Activated effector memory CD4-positive, alpha-beta T cell treated with anti-CD3 and anti-CD28 coated beads, Interleukin-2, amount 50 U/mL, for 16 hours (primary cell): ENCODE measurements around the gene MPG.

Experiments
- DNase-seq: peaks from one replicate; pipeline ENCODE4 v3.0.0-alpha.2; 2020

The MPG gene

GRCh38 chr16:50769-51591, 27.0 kb upstream of the MPG start:
- no peak for DNase-seq

- peak; percentile 99 for DNase-seq
Observed at GRCh38 chr16:53346-54236, 24.4 kb upstream of the MPG start, which contains the start of the genes POLR3K and SNRNP25. POLR3K (minus strand) TSS chr16:53608; CDS start chr16:53586, 22 bp downstream. SNRNP25 (plus strand) TSS chr16:53828; CDS start chr16:54017, 189 bp downstream.

- DNase-seq: no peak
Observed at GRCh38 chr16:54237-54581, 23.8 kb upstream of the MPG start.

- DNase-seq: no peak
Observed at GRCh38 chr16:55571-56136, 22.4 kb upstream of the MPG start.

- DNase-seq: no peak
Observed at GRCh38 chr16:56231-56927, 21.6 kb upstream of the MPG start.

- DNase-seq: no peak
Observed at GRCh38 chr16:57711-58110, 20.3 kb upstream of the MPG start.

- no peak for DNase-seq
Observed at GRCh38 chr16:58491-59439, 19.3 kb upstream of the MPG start.

- DNase-seq: no peak
Observed at GRCh38 chr16:59440-60059, 18.5 kb upstream of the MPG start.

GRCh38 chr16:60166-60565, 17.9 kb upstream of the MPG start:
- no peak for DNase-seq

- DNase-seq: no peak
Observed at GRCh38 chr16:60929-61878, 16.8 kb upstream of the MPG start.

- DNase-seq: no peak
Observed at GRCh38 chr16:61879-62281, 16.1 kb upstream of the MPG start.

GRCh38 chr16:62283-62967, 15.6 kb upstream of the MPG start:
- DNase-seq: no peak

GRCh38 chr16:62968-63391, 15.0 kb upstream of the MPG start:
- DNase-seq: no peak

- DNase-seq: no peak
Observed at GRCh38 chr16:63466-63865, 14.6 kb upstream of the MPG start.

GRCh38 chr16:63998-64913, 13.8 kb upstream of the MPG start:
- DNase-seq: no peak

GRCh38 chr16:64914-65255, 13.1 kb upstream of the MPG start:
- no peak for DNase-seq

- DNase-seq: peak; percentile 94
Observed at GRCh38 chr16:65745-66144, 12.3 kb upstream of the MPG start.
